A549 (cell line): ENCODE data around the gene PLET1.

ENCODE experiments used
- ESRRA ChIP-seq: fragments of 150-350 bp; IDR thresholded peaks from 2 replicates; pipeline ENCODE4 v1.6.1; 2014; ENCODE audit warnings: mild to moderate bottlenecking, low read length, borderline replicate concordance
- MAZ ChIP-seq: fragments of 150-350 bp; IDR thresholded peaks from 2 replicates; pipeline ENCODE4 v1.6.1; 2014; ENCODE audit warnings: antibody characterized with exemption, low read depth, low read length, borderline replicate concordance
- MYC ChIP-seq: IDR thresholded peaks from 2 replicates; pipeline ENCODE4 v1.6.1; 2012; ENCODE audit warnings: mild to moderate bottlenecking, inconsistent platforms, low read length, improper control_type of control experiment, borderline replicate concordance
- PHF8 ChIP-seq: fragments of 200-600 bp; sonication (generic); IDR thresholded peaks from 2 replicates; pipeline ENCODE4 v1.6.1; 2016; ENCODE audit warnings: low read depth, mild to moderate bottlenecking, antibody characterized with exemption, moderate library complexity, borderline replicate concordance
- RFX5 ChIP-seq: fragments of 450-650 bp; IDR thresholded peaks from 2 replicates; pipeline ENCODE4 v1.7.1; 2014; ENCODE audit warnings: antibody characterized with exemption, mild to moderate bottlenecking, moderate library complexity
- TF ChIP-seq, protein P1 (sequence below): fragments of >200 bp; sonication (Bioruptor Twin); formaldehyde crosslinking; IDR thresholded peaks from 3 replicates; pipeline ENCODE4 v1.5.1; 2016

DNA sequence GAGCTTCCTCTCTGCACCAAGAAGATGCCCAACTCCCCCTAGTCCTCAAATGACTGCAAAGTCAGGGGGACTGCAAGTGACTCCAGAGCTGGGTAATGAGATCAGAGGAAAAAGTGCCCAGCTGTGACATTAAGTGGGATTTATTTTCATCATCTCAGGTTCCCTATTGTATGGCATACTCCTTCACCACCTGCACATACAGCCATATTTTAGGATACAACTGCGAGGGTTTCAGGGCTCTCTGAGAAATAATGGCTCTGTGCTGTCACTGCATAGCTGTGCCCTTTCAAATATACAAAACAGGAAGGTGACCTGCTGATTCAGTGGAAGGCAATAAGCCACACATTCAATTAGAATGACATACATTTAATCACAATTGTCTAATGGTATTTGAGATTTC is 45.6 kb upstream of the PLET1 start:
- TF ChIP-seq RFX5, result no peak
- no peak for TF ChIP-seq ESRRA
- no peak for TF ChIP-seq MYC
- TF ChIP-seq, protein P1, sequence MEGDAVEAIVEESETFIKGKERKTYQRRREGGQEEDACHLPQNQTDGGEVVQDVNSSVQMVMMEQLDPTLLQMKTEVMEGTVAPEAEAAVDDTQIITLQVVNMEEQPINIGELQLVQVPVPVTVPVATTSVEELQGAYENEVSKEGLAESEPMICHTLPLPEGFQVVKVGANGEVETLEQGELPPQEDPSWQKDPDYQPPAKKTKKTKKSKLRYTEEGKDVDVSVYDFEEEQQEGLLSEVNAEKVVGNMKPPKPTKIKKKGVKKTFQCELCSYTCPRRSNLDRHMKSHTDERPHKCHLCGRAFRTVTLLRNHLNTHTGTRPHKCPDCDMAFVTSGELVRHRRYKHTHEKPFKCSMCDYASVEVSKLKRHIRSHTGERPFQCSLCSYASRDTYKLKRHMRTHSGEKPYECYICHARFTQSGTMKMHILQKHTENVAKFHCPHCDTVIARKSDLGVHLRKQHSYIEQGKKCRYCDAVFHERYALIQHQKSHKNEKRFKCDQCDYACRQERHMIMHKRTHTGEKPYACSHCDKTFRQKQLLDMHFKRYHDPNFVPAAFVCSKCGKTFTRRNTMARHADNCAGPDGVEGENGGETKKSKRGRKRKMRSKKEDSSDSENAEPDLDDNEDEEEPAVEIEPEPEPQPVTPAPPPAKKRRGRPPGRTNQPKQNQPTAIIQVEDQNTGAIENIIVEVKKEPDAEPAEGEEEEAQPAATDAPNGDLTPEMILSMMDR, result no peak
- TF ChIP-seq MAZ, result no peak
- TF ChIP-seq PHF8, result no peak
